Measurements from ENCODE around the gene BRIP1. TPM values are rescaled to one million over a fixed set of nuclear protein-coding genes. Genes with fewer than 3 reads are reported as not detected.
A peak's percentile ranks its signal among the peaks of the same experiment; 100 is the strongest.
"Not testable (repeated sequence)": the region's sequence is repeated elsewhere in the genome, so short reads cannot be mapped to it uniquely, and the experiment has no call there.

BRIP1 gene
- polyA plus RNA-seq, 10 donors = 3.1 to 6.9 (median 4.3) TPM

GRCh38 chr17:61867033-61867432 is 3.7 kb upstream of the BRIP1 start:
- no peak for DNase-seq

GRCh38 chr17:61863801-61864126 is 436 bp upstream of the BRIP1 start:
- DNase-seq = no peak

GRCh38 chr17:61862105-61862574 is 1.2 kb downstream of the BRIP1 start:
- DNase-seq = peak in 2 of 3 donors; percentile 2

GRCh38 chr17:61860397-61860796 is 2.9 kb downstream of the BRIP1 start:
- not testable (repeated sequence) for DNase-seq

GRCh38 chr17:61856035-61856434 is 7.3 kb downstream of the BRIP1 start:
- DNase-seq = no peak

- no peak for DNase-seq
Observed at GRCh38 chr17:61852857-61853256, 10.5 kb downstream of the BRIP1 start.

- peak in 2 of 3 donors; percentile 8 to 15 for DNase-seq
Observed at GRCh38 chr17:61849674-61850073, 13.7 kb downstream of the BRIP1 start.

- no peak for DNase-seq
Observed at GRCh38 chr17:61848896-61849295, 14.4 kb downstream of the BRIP1 start.

GRCh38 chr17:61848247-61848646 is 15.1 kb downstream of the BRIP1 start:
- DNase-seq = no peak

GRCh38 chr17:61847659-61848058 is 15.7 kb downstream of the BRIP1 start:
- no peak for DNase-seq

- no peak for DNase-seq
Observed at GRCh38 chr17:61846761-61847375, 16.5 kb downstream of the BRIP1 start.

- DNase-seq = no peak
Observed at GRCh38 chr17:61846088-61846487, 17.2 kb downstream of the BRIP1 start.

GRCh38 chr17:61843435-61843834 is 19.9 kb downstream of the BRIP1 start:
- no peak for DNase-seq

- DNase-seq = no peak
Observed at GRCh38 chr17:61842899-61843298, 20.4 kb downstream of the BRIP1 start.

GRCh38 chr17:61839300-61839786 is 24.0 kb downstream of the BRIP1 start:
- DNase-seq = no peak

GRCh38 chr17:61837175-61838051 is 25.9 kb downstream of the BRIP1 start:
- DNase-seq = peak; percentile 50 to 79 (median 70)

- DNase-seq = no peak
Observed at GRCh38 chr17:61836266-61837174, 26.8 kb downstream of the BRIP1 start.

- no peak for DNase-seq
Observed at GRCh38 chr17:61835606-61836005, 27.7 kb downstream of the BRIP1 start.

- DNase-seq = no peak
Observed at GRCh38 chr17:61834610-61835009, 28.7 kb downstream of the BRIP1 start.

- DNase-seq = peak in 1 of 3 donors; percentile 30
Observed at GRCh38 chr17:61833536-61834193, 29.7 kb downstream of the BRIP1 start.

- no peak for DNase-seq
Observed at GRCh38 chr17:61832463-61832862, 30.9 kb downstream of the BRIP1 start.
